NCI-H526 (cell line): Measurements from ENCODE around the gene DCXR.

ENCODE experiments used
- DNase-seq, 2 experiments: peaks; one replicate each; lab custom pipeline; 2025; lab: John Stamatoyannopoulos, UW

Gene DCXR

GRCh38 chr17:82022981-82023446 lies 14.5 kb downstream of the DCXR start, which contains the start of gene LRRC45:
Gene LRRC45 (plus strand): TSS chr17:82023305. CDS start chr17:82023644, 339 bp downstream.
- DNase-seq, result peak; percentile 99 to 100

DNA sequence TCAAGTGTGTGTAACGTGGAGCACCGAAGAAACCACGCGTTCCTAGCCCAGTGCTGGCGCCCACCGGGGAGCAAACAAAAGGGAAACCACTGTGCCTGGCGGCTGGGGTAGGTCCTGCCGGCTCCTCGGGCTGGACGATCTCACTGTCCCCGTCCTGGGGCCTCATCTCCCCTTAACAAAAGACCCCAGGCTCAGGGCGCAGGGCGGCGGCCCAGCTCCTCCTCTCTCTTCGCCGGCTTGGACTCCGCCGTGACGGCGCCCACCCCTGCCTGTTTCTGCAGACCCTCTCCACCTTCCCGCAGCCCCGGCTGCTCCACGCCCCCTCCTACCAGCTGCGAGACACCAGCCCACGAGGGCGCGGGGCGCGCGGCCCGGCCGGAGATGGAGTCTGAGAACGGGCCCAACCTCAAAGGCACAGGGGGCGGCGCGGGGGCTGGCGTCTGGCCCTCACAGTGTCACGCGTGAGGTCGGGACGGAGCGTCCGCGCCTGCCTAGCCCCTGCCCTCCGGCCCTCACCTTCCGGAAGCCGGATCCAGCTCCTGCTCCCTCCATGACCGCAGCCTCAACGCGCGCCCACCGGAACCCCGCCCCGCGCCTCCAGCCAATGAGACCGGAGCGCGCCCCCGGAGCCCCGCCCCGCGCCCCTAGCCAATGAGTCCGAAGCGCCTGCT lies 15.1 kb downstream of the DCXR start, which contains the start of gene CENPX:
TSS of gene CENPX (minus strand) at position 569 of the 671 bp plus-strand sequence. CDS start at position 552, 17 bp downstream.
- peak in 1 of 2 experiments; percentile 70 for DNase-seq

DNA sequence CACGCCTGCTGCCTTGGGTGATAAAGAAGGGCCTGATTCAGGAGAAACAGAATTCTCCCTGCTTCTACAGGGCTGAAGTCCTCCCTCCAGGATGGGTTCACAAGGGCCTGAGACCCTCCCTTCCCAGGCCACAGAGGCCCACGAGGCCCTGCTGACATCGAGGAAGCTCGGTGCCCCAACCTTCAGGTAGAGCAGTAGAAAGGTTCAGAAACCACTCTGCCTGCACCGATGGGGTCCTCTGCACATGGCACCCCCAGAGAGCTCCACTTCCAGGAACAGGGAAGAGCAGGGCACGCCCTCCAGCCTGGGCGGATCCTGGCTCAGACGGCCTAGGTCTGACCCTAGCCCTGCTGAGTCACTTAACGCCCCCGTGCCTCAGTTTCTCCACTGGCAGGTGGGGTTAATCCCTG lies 15.6 kb downstream of the DCXR start:
- DNase-seq, result no peak

- peak; percentile 37 to 83 for DNase-seq
These were observed 16.2 kb downstream of the DCXR start for GRCh38 chr17:82021107-82021899.

DNA sequence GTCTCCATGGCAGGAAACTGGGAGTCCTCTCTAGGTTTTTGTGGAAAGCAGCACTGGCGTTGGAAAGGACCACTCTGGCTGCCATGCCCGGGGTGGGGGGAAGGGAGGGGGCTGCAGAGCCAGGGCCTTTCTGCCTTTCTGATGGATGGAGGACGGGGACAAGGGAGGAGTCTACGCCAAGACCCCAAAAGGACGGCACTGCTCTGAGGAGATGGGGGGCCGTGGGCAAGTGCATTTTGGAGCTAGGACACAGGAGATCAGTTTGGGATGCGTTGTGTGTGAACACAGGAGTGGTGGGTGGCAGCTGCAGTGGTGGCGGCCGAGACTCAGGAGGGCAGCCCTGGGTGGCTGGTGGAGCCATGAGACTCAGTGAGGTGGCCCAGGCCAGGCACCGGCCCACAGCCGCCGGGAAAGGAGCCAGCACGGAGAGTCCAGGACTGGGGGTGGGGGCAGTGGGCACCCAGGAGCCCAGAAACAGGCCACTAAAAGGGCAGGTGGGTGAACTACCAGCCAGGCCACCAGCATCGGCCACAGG lies 16.9 kb downstream of the DCXR start:
- DNase-seq, result no peak

DNA sequence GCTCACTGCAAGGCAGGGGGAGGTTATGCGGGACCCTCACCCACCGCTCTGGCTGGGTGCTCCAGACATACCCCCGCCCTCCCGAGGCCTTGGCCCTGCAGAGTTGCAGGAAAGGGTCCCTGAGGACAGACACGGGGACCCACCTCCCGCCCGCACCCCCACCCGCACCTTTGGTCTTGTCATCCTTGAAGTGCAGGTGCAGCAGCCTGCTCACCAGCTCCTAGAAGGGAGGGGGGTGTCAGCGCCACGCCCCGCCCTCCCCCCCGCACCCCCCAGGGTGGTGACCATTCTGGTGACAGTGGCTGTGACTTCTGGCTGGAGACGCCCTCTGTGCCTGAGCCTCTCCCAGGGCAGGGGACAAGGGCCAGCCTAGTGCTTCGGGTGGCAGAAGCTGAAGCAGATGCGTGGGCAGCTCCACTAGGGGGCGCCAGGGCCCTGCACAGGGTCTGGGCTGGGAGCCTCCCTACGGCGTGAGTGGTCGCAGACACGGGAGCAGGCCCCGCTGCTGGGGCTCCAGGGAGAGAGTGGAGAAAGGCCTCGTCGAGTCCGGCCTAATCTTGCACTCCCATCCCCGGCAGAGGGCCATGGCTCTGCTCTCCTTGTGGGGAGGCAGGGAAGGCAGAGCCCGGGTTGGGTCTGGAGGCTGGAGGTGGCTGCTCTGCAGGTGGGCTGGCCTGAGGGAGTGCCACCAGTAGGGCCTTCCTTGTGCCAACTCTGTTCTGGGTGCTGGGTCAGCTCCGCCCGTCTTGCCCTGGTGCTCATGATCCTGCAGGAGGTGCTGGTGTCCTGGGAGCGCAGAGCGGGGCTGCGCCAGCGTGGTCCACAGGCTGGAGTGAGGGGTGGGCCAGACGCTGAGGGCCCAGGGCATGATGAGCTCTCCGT lies 17.6 kb downstream of the DCXR start:
- DNase-seq, result peak in 1 of 2 experiments; percentile 78

DNA sequence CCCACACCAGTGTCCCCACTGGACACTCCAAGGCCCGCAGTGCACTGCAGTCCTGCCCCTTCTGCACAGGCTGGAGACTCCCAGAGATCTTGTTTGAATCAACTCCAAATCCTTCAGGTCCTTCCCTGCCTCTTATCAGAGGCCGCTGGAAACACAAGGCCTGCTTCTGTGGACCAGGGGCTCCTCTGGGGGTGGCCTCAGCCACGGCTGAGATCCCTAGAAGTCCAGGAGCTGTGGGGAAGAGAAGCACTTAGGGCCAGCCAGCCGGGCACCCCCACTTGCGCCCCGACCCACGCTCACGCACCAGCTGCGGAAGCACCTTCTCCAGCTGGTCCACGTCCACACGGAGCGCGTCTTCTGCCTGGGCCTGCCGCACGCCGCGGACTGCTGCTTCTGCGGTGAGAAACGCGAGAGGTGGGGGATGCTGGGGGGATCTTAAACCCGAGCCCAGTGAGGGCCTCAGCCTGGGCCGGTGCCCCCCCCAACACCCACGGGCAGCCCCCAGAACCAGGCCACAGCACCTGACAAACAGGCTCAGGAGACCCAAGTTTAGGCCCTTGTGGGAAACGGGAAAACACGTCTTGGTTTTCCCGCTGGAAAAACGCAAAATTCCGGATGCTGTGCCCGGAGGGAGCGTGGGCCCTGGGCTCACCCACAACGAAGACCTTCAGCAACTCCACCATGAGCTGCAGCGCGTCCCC lies 18.4 kb downstream of the DCXR start:
- no peak for DNase-seq

DNA sequence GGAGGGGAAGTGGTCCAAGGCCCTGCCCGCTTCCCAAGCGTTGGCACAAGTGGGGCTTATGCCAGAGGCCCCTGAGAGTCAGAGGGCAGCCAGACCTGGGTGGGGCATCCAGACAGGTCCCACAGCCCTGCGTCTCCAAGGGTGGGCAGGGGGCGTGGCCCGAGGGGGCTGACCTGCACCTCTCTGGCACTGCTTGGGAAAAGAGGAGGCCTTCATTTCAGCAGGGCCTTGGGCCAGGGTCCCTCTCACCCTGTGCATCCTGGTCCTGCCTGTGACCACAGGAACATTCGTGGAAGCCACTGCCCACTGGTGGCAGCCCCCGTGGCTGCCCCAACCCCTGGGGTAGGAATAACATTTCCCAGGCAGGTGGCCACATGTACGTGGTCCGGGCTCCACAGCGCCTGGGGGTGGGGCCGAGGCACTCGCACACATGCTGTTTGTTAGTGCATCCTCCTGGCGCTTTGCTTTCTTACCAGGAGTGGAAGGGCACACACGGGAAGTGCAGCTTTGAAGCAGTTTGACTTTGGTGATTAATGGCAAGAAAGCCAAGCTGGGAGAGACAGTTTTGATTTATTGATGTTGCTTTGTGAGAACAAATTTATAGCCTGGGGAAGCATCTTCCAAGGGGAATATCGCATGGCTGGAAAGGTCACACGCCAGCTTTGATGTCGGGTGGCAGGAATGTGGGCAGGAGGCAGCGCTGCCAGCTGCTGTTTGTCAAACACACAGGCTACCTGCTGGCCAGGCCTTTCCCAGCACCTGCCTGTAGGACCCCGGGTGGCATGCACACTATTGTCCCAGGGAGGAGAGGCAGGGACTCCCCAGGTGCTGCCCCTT lies 19.1 kb downstream of the DCXR start:
- DNase-seq, result no peak

DNA sequence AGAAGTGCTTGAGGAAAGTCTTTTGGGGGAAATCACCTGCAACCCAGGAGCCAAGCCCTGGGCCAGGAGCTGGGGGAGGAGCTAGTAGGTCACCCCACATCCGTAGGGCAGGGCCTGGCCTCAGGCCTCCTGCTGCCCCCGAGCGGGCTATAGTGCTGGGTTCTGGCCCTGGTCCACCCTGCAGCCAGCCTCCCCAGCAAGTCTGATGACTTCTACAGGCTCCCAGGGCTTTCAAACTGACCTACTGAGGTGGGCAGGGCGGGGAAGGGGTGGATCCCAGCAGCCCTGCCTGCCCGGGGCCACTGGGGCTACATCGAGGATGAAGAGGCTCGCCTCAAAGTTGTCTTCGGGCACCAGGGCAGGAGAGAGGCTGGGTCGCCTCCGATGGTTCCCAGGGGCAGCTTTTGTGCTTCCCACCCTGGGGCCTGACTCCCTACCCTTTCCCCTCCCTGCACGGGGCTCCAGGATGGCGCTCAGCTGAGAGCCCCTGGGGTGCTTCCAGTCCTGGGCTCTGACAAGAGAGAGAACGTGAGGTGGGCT lies 19.8 kb downstream of the DCXR start:
- no peak for DNase-seq

DNA sequence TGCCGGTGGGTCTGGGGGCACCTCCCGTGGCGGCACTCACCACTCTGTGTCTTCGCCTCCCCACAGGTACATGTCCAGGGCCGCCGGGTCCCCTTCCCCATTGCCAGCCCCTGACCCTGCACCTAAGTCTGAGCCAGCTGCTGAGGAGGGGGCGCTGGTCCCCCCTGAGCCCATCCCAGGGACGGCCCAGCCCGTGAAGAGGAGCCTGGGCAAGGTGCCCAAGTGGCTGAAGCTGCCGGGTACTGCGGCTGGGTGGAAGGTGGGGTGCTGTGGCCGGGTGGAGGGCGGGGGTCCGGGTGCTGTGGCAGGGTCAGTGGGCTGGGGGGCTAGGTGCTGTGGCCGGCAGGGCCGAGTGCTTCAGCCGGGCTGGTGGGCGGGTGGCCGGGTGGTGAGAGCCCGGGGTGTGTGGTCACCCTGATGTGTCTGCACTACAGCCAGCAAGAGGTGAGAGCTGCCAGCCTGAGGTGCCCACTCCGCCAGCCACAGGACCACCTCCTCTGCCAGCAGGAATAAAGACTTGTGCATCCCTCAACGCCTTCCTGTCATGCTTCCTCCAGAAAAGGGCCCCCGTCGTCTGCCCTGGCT lies 20.5 kb downstream of the DCXR start:
- DNase-seq, result no peak

DNA sequence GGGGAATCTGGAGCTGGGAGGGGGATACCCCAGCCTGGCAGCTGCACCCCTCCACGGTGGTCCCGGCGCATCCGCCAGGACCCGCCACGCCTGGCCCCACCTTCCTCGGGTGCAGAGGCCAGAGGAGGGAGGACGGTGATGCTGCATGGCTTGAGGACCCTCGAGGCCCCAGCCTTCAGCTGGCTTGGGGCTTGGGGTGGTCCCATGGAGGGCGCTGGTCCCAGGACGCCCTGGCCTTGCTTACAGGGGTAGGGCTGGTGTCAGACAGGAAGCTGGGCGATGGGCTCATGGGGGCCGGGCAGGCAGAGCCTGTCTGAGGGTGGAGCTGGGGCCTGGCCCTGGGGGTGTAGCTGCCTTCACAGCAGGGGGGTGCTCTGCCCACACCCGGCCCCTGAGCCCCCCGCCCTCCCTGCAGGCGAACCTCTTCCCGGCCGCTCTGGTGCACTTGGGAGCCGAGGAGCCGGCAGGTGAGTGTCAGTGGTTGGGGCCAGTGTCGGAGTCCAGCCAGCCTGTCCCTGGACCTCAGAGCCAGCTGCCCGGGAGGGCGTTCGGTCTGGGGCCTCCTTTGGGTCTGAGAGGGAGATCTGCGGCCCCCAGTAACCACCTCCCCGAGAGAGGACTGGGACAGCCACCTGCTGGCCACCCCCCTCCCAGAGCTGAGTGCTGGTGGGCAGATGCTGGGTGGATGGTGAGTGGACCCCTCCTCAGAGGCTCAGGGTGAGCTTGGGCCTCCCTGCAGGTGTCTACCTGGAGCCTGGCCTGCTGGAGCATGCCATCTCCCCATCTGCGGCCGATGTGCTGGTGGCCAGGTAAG lies 21.2 kb downstream of the DCXR start:
- no peak for DNase-seq

- DNase-seq, result no peak
These were observed 22.1 kb downstream of the DCXR start for GRCh38 chr17:82015311-82015971.

DNA sequence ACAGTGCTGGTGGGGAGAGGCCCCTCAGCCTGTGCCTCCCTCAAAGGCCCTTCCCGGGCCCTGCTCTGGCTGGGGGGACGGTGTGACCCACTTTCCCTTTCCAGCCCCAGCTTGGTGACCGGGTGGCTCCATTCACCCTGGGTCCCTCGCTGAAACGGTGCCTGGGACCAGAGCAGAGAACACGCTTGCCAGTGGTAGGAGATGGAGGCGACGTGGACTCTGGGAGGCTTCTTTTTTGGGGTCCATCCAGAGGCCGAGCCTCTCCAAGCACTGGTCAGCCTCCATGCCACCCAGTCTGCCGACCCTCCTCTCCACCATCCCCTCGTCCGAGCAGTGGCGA lies 22.6 kb downstream of the DCXR start:
- no peak for DNase-seq

GRCh38 chr17:82014432-82014831 lies 23.1 kb downstream of the DCXR start:
- no peak for DNase-seq

DNA sequence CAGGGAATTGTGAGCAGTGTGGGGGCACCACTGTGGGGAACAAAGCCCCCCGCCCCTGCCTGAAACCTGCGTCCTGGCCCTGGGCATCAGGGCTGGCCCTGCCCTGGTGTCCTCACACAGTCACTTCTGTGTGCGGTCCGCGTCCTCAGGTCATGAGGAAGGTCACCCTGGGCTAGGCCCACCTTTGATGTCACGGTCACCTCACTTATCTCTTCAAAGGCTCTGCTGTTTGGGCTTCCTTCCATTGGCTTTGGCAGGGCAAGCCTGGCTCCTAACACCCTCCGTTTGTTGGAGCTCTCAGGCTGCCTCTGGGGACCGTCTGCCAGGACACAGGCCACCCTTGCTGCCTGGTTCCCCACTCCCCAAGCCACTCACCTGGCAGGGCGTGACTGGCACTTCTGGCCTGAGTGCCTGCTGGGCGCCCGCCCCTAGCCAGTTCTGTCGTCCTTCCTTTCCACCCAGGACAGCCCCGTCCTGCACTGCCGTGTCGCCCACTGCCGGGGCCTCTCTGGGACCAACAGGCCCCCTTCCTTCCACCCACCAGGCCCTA lies 23.6 kb downstream of the DCXR start:
- no peak for DNase-seq

GRCh38 chr17:82013341-82013740 lies 24.2 kb downstream of the DCXR start:
- DNase-seq, result no peak

DNA sequence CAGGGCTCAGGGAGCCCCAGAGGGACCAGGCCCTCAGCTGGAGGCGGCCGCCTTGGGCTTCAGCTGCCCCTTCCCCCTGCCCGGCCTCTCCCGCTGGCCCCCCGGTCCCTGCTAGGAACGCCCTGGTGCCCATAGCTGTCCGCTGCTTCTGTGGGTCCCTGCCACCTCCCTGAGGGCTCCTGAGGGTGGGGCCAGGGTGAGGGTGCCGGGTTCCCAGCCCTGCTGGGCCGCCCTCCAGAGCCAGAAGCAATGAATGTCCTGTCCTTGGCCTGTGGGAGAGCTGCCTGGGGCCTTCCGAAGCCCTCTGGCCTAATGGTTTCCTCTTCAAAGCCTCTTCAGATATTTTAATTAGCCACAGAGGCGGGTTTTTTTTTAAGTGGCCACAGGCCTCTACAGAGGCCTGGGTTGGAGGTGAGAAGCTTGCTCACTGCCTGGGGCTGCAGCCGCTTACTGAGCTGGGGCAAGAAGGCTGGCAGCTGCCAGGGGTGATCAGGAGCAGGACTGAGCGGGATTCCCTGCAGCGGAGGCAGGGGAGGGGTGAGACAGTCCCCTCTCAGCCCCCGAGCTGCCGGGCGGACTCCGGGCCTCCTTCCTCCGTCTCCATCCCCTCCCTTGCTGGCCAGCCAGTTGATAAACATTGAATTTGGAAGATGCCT lies 24.7 kb downstream of the DCXR start:
- DNase-seq, result no peak

- no peak for DNase-seq
These were observed 25.2 kb downstream of the DCXR start for GRCh38 chr17:82012261-82012639.
